ENCODE data around the gene STAT2.

GRCh38 chr12:56408799-56409417 lies 49.0 kb upstream of the STAT2 start:
- TF ChIP-seq, protein P1, sequence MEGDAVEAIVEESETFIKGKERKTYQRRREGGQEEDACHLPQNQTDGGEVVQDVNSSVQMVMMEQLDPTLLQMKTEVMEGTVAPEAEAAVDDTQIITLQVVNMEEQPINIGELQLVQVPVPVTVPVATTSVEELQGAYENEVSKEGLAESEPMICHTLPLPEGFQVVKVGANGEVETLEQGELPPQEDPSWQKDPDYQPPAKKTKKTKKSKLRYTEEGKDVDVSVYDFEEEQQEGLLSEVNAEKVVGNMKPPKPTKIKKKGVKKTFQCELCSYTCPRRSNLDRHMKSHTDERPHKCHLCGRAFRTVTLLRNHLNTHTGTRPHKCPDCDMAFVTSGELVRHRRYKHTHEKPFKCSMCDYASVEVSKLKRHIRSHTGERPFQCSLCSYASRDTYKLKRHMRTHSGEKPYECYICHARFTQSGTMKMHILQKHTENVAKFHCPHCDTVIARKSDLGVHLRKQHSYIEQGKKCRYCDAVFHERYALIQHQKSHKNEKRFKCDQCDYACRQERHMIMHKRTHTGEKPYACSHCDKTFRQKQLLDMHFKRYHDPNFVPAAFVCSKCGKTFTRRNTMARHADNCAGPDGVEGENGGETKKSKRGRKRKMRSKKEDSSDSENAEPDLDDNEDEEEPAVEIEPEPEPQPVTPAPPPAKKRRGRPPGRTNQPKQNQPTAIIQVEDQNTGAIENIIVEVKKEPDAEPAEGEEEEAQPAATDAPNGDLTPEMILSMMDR (IDR thresholded peaks at IDR 0.05) = no peak
- TF ChIP-seq POLR2A (IDR thresholded peaks at IDR 0.05) (no peak), EP300 (IDR thresholded peaks at IDR 0.05) (no peak)

All from stomach (tissue), 4 donors.